BLaER1 treated with 17β-estradiol and CSF1 and Interleukin-3, amounts not matched to agents 10 nM and 100 nM (cell line): ENCODE data around the gene STX18.
"Not testable (repeated sequence)": the region's sequence is repeated elsewhere in the genome, so short reads cannot be mapped to it uniquely, and the experiment has no call there.

Source experiments
- H3K27ac ChIP-seq, 11 experiments: shearing (Covaris generic); formaldehyde crosslinking; 2 replicates each; pipeline ENCODE4 v1.8.1; 2022
- H3K27me3 ChIP-seq, 11 experiments: shearing (Covaris generic); formaldehyde crosslinking; 2 replicates each; pipeline ENCODE4 v1.8.1; 2022
- H3K36me3 ChIP-seq, 11 experiments: shearing (Covaris generic); formaldehyde crosslinking; 2 replicates each; pipeline ENCODE4 v1.8.1; 2022
- H3K4me1 ChIP-seq, 10 experiments: shearing (Covaris generic); formaldehyde crosslinking; 2 replicates each; pipeline ENCODE4 v1.8.1; 2022
- H3K4me2 ChIP-seq, 11 experiments: shearing (Covaris generic); formaldehyde crosslinking; 2 replicates each; pipeline ENCODE4 v1.8.1; 2022
- H3K4me3 ChIP-seq, 10 experiments: shearing (Covaris generic); formaldehyde crosslinking; 2 replicates each; pipeline ENCODE4 v1.8.1; 2022
- H3K9ac ChIP-seq, 11 experiments: shearing (Covaris generic); formaldehyde crosslinking; 2 replicates each; pipeline ENCODE4 v1.8.1; 2022
- H3K9me3 ChIP-seq, 11 experiments: shearing (Covaris generic); formaldehyde crosslinking; replicated peaks in 1 of 11; 2 replicates each; pipeline ENCODE4 v1.8.1; 2022
- H4K20me1 ChIP-seq, 11 experiments: shearing (Covaris generic); formaldehyde crosslinking; 2 replicates each; pipeline ENCODE4 v1.8.1; 2022
- Cebpa-rat ChIP-seq, 11 experiments: shearing (Covaris generic); IDR thresholded peaks; 2 replicates each; pipeline ENCODE4 v1.8.1; 2022

STX18 gene

GRCh38 chr4:4427121-4427870 is 114.6 kb downstream of the STX18 start:
- H3K9me3 ChIP-seq: no peaks in the 10 kb centered on the region
- peaks cover 0 to 16% (median 3%) of the 10 kb centered on the region in 10 experiments; a peak in 4 of 20 replicates for H3K4me1 ChIP-seq
- no peak overlapping the region for H3K4me3 ChIP-seq
- peaks cover 0 to 13% (median 5%) of the 10 kb centered on the region in 11 experiments; a peak in 8 of 22 replicates for H4K20me1 ChIP-seq
- no peak overlapping the region for H3K27ac ChIP-seq
- H3K9ac ChIP-seq: no peak overlapping the region
- H3K27me3 ChIP-seq: no peaks in the 10 kb centered on the region
- peaks cover 29 to 93% (median 56%) of the 10 kb centered on the region in 11 experiments for H3K36me3 ChIP-seq
- no peak for TF ChIP-seq Cebpa-rat (IDR thresholded peaks at IDR 0.05)
- no peak overlapping the region; a peak in 1 of 22 replicates for H3K4me2 ChIP-seq

GRCh38 chr4:4426511-4427120 is 115.2 kb downstream of the STX18 start:
- H3K4me2 ChIP-seq: no peak overlapping the region
- no peak overlapping the region for H3K4me3 ChIP-seq
- peaks cover 32 to 93% (median 59%) of the 10 kb centered on the region in 11 experiments for H3K36me3 ChIP-seq
- no peak overlapping the region for H3K9ac ChIP-seq
- no peak overlapping the region for H3K27ac ChIP-seq
- no peak for TF ChIP-seq Cebpa-rat (IDR thresholded peaks at IDR 0.05)
- H3K9me3 ChIP-seq: no peaks in the 10 kb centered on the region
- peaks cover 0 to 16% (median 3%) of the 10 kb centered on the region in 10 experiments; a peak in 4 of 20 replicates for H3K4me1 ChIP-seq
- peaks cover 0 to 13% (median 5%) of the 10 kb centered on the region in 11 experiments; a peak in 7 of 22 replicates for H4K20me1 ChIP-seq
- no peaks in the 10 kb centered on the region for H3K27me3 ChIP-seq

DNA sequence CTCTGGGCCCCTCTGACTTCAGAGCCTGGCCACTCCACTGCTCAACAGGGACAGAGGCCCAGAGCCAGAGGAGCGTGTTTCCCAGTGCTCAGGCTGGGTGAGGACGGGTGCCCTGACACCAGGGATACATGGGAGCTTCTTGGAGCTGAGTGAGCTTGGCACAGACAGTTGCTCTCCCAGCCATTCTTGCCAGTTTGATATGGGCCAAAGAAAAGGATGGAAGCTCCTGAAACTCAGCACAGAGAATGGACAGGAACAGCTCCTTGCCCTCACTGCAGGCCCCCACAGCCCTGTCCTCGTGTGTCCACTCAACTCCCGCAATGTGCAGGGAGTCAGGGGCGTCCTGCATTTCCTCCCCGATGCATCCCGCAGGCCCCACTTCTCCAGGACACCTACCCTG is 116.2 kb downstream of the STX18 start:
- H3K9ac ChIP-seq: no peak overlapping the region
- no peaks in the 10 kb centered on the region for H3K9me3 ChIP-seq
- H3K4me1 ChIP-seq: peaks cover 0 to 16% (median 4%) of the 10 kb centered on the region in 10 experiments; a peak in 4 of 20 replicates
- H3K4me2 ChIP-seq: no peak overlapping the region
- no peak overlapping the region for H3K27ac ChIP-seq
- peaks cover 0 to 10% (median 0%) of the 10 kb centered on the region in 11 experiments; a peak in 6 of 22 replicates for H4K20me1 ChIP-seq
- no peak for TF ChIP-seq Cebpa-rat (IDR thresholded peaks at IDR 0.05)
- H3K4me3 ChIP-seq: no peak overlapping the region
- H3K27me3 ChIP-seq: no peaks in the 10 kb centered on the region
- peaks cover 41 to 95% (median 68%) of the 10 kb centered on the region in 11 experiments for H3K36me3 ChIP-seq

GRCh38 chr4:4425119-4425690 is 116.6 kb downstream of the STX18 start:
- Histone ChIP-seq H3K9ac (no peak overlapping the region), H3K27me3 (no peaks in the 10 kb centered on the region), H3K36me3 (peaks cover 46 to 100% (median 73%) of the 10 kb centered on the region in 11 experiments), H3K4me2 (no peak overlapping the region), H3K9me3 (no peaks in the 10 kb centered on the region), H3K4me1 (peaks cover 0 to 16% (median 6%) of the 10 kb centered on the region in 10 experiments; a peak in 9 of 20 replicates), H4K20me1 (peaks cover 0 to 10% (median 0%) of the 10 kb centered on the region in 11 experiments; a peak in 5 of 22 replicates), H3K4me3 (no peak overlapping the region), H3K27ac (no peak overlapping the region)
- TF ChIP-seq Cebpa-rat (IDR thresholded peaks at IDR 0.05): no peak

DNA sequence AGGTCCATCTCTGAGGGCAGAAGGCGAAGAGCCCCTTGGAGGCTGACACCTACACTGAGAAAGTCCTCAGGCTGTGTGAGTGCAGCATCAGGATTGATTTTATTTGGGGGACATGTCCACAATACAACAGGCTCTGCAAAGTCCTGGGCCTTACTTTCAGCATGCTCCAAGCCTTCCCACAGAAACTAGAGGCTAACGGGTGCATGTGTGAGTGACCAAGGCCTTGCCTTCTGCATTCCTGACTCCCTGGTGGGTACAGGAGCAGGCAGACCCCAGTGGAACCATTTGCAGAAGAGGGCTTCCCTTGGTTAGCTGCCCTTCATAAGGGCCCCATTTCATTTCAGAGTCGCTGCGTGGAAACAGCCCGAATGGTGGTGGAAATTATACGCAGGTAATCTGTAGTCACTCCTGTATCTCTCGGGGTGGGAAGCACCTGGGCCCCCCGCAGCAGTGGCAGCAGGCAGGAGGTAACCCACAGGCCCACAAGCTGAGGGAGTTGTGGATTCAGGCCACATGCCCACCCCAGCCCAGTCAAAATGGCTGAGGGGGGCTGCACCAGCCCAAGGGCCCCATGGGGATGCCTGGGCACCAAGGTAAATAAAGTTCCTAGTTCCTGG is 117.2 kb downstream of the STX18 start:
- Histone ChIP-seq H3K27ac (no peak overlapping the region), H4K20me1 (peaks cover 0 to 10% (median 0%) of the 10 kb centered on the region in 11 experiments; a peak in 4 of 22 replicates), H3K4me2 (no peak overlapping the region), H3K27me3 (no peaks in the 10 kb centered on the region), H3K4me1 (peaks cover 2 to 22% (median 11%) of the 10 kb centered on the region in 10 experiments; a peak in 18 of 20 replicates), H3K36me3 (peaks cover 48 to 100% (median 76%) of the 10 kb centered on the region in 11 experiments), H3K4me3 (no peak overlapping the region), H3K9ac (no peak overlapping the region), H3K9me3 (no peaks in the 10 kb centered on the region)
- TF ChIP-seq Cebpa-rat (IDR thresholded peaks at IDR 0.05): no peak

- Histone ChIP-seq H4K20me1 (peaks cover 0 to 10% (median 0%) of the 10 kb centered on the region in 11 experiments; a peak in 4 of 22 replicates), H3K27me3 (no peaks in the 10 kb centered on the region), H3K9ac (no peak overlapping the region), H3K27ac (no peak overlapping the region), H3K9me3 (no peaks in the 10 kb centered on the region), H3K4me3 (no peak overlapping the region), H3K36me3 (peaks cover 47 to 100% (median 74%) of the 10 kb centered on the region in 11 experiments), H3K4me1 (peaks cover 9 to 29% (median 18%) of the 10 kb centered on the region in 10 experiments; a peak in 18 of 20 replicates), H3K4me2 (no peak overlapping the region)
- TF ChIP-seq Cebpa-rat (IDR thresholded peaks at IDR 0.05): no peak
Measured at GRCh38 chr4:4423706-4424498, 117.9 kb downstream of the STX18 start.

- Histone ChIP-seq H3K27ac (no peak overlapping the region), H3K4me2 (no peak overlapping the region), H3K4me1 (peaks cover 11 to 38% (median 26%) of the 10 kb centered on the region in 10 experiments; a peak in 18 of 20 replicates), H3K9me3 (no peaks in the 10 kb centered on the region), H3K27me3 (no peaks in the 10 kb centered on the region), H3K9ac (no peak overlapping the region; a peak in 1 of 22 replicates), H3K4me3 (no peak overlapping the region), H4K20me1 (peaks cover 0 to 11% (median 0%) of the 10 kb centered on the region in 11 experiments; a peak in 5 of 22 replicates), H3K36me3 (peaks cover 41 to 99% (median 67%) of the 10 kb centered on the region in 11 experiments)
- no peak for TF ChIP-seq Cebpa-rat (IDR thresholded peaks at IDR 0.05)
Measured at GRCh38 chr4:4422856-4423499, 118.9 kb downstream of the STX18 start.

DNA sequence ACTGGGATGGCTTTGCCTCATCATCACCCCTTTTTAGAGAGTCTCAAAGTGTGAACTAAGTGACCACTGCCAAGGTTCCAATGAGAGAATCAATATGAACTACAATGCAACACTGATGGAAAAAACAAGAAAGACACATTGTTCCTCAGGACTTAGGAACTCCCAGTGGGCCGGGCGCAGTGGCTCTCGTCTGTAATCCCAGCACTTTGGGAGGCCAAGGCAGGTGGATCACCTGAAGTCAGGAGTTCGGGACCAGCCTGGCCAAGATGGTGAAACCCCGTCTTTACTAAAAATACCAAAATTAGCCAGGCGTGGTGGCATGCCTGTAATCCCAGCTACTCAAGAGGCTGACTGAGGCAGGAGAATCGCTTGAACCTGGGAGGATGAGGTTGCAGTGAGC is 119.7 kb downstream of the STX18 start:
- H3K9me3 ChIP-seq, H3K27me3 ChIP-seq, H3K27ac ChIP-seq, H3K4me2 ChIP-seq, H3K9ac ChIP-seq, H3K4me3 ChIP-seq: not testable (repeated sequence)
- peaks cover 11 to 37% (median 26%) of the 10 kb centered on the region in 10 experiments; a peak in 18 of 20 replicates for H3K4me1 ChIP-seq
- peaks cover 40 to 94% (median 66%) of the 10 kb centered on the region in 11 experiments for H3K36me3 ChIP-seq
- peaks cover 0 to 13% (median 0%) of the 10 kb centered on the region in 11 experiments; a peak in 5 of 22 replicates for H4K20me1 ChIP-seq
